Hepatocyte (in vitro differentiated cells): ENCODE results near the gene SMAP1.

Experiments
- EZH2 ChIP-seq: fragments of 200-600 bp; sonication (generic); IDR thresholded peaks from 2 replicates; pipeline ENCODE4 v1.6.1; 2016; ENCODE audit warnings: antibody characterized with exemption, mild to moderate bottlenecking, borderline replicate concordance
- TF ChIP-seq, protein P1 (sequence below): fragments of 200-600 bp; sonication (generic); IDR thresholded peaks from 2 replicates; pipeline ENCODE4 v1.5.1; 2016; ENCODE audit warnings: antibody characterized with exemption, mild to moderate bottlenecking; ENCODE audit not compliant: poor library complexity

DNA sequence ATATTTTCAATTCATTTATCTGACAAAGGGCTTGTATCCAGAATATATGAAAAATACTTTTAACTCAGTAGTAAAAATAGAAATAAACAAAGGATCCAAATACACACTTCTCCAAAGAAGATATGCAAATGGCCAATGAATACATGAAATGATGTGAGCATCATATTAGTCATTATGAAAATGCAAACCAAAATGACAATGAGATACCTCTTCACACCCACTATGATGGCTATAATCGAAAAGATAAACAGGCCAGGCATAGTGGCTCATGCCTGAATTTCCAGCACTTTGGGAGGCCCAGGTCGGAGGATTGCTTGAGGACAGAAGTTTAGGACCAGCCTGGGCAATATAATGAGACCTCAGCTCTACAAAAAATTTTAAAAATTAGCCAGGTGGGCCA lies 33.8 kb upstream of the SMAP1 start:
- TF ChIP-seq, protein P1, sequence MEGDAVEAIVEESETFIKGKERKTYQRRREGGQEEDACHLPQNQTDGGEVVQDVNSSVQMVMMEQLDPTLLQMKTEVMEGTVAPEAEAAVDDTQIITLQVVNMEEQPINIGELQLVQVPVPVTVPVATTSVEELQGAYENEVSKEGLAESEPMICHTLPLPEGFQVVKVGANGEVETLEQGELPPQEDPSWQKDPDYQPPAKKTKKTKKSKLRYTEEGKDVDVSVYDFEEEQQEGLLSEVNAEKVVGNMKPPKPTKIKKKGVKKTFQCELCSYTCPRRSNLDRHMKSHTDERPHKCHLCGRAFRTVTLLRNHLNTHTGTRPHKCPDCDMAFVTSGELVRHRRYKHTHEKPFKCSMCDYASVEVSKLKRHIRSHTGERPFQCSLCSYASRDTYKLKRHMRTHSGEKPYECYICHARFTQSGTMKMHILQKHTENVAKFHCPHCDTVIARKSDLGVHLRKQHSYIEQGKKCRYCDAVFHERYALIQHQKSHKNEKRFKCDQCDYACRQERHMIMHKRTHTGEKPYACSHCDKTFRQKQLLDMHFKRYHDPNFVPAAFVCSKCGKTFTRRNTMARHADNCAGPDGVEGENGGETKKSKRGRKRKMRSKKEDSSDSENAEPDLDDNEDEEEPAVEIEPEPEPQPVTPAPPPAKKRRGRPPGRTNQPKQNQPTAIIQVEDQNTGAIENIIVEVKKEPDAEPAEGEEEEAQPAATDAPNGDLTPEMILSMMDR = no peak
- no peak for TF ChIP-seq EZH2
